ENCODE data around the gene RPS6KA2. TPM values are rescaled to one million over a fixed set of nuclear protein-coding genes. Genes with fewer than 3 reads are reported as not detected.

The RPS6KA2 gene
- total and polyA plus RNA-seq, 2 donors (not counting 1 experiment from before 2014, with no cell fraction given): 2.2 to 16.0 TPM

DNA sequence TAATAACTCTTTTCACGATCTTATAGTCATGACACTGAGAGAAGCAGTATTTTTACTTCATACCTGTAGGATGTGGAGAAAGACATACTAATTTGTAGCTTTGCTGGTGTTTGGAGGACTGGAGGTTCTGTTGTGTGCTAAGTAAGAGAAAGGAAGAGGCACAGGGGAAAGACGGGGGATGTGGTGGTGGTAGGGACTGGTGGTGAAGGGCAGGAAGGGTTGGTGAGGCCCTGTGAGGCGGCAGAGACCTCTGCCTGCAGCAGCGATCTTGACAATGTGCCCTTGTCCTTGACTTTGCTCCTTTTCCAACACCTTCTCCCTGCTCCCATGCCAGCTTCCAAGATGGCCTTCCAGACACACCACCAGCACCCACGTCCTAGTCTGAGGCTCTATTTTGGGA, 211.7 kb downstream of the RPS6KA2 start:
- ChIA-PET POLR2A (no interaction called here), CTCF (no interaction called here)
- Mint-ChIP-seq H3K27ac (no peak overlapping the region), H3K4me3 (no peak overlapping the region), H3K27me3 (no peaks in the 10 kb centered on the region), H3K9me3 (ENCODE audit: insufficient read depth) (peaks cover 10% of the 10 kb centered on the region), H3K4me1 (peaks cover 6% of the 10 kb centered on the region)
- H3K9me3 ChIP-seq (ENCODE audit: control extremely low read depth in 1 of 3, control insufficient read depth in 2 of 3, insufficient read depth in 1 of 3, low read length in 2 of 3): peaks cover 0 to 10% (median 0%) of the 10 kb centered on the region in 3 donors
- H3K27ac ChIP-seq (ENCODE audit: low read length in 2 of 2): no peak overlapping the region
- H3K27me3 ChIP-seq (replicated peaks in 1 of 4; ENCODE audit: control extremely low read depth in 1 of 4, control insufficient read depth in 3 of 4, insufficient read depth in 4 of 4, low read length in 3 of 4): no peaks in the 10 kb centered on the region
- peaks cover 0 to 5% of the 10 kb centered on the region in 2 donors for H3K4me1 ChIP-seq (ENCODE audit: control insufficient read depth in 2 of 2, insufficient read depth in 2 of 2, low read length in 2 of 2)
- no peak for TF ChIP-seq EZH2 (IDR thresholded peaks at IDR 0.05; ENCODE audit: borderline replicate concordance, insufficient read depth, low read depth, low read length, poor library complexity, severe bottlenecking)
- TF ChIP-seq, protein P1, sequence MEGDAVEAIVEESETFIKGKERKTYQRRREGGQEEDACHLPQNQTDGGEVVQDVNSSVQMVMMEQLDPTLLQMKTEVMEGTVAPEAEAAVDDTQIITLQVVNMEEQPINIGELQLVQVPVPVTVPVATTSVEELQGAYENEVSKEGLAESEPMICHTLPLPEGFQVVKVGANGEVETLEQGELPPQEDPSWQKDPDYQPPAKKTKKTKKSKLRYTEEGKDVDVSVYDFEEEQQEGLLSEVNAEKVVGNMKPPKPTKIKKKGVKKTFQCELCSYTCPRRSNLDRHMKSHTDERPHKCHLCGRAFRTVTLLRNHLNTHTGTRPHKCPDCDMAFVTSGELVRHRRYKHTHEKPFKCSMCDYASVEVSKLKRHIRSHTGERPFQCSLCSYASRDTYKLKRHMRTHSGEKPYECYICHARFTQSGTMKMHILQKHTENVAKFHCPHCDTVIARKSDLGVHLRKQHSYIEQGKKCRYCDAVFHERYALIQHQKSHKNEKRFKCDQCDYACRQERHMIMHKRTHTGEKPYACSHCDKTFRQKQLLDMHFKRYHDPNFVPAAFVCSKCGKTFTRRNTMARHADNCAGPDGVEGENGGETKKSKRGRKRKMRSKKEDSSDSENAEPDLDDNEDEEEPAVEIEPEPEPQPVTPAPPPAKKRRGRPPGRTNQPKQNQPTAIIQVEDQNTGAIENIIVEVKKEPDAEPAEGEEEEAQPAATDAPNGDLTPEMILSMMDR (IDR thresholded peaks at IDR 0.05): no peak
- no peaks in the 10 kb centered on the region for H3K36me3 ChIP-seq (replicated peaks in 1 of 2; ENCODE audit: control extremely low read depth in 1 of 2, control insufficient read depth in 1 of 2, extremely low read depth in 1 of 2, insufficient read depth in 2 of 2, low read length in 1 of 2)
- H3K4me3 ChIP-seq (ENCODE audit: control extremely low read depth in 1 of 5, extremely low read depth in 1 of 5, insufficient read depth in 1 of 5, low read depth in 2 of 5, low read length in 4 of 5): no peak overlapping the region
- ATAC-seq (ENCODE audit: low read depth): no peak
- DNase-seq: no peak
- H3K79me2 ChIP-seq (ENCODE audit: control insufficient read depth, insufficient read depth, low read length): no peaks in the 10 kb centered on the region
- WGBS (ENCODE audit: insufficient coverage): 41% methylated on average over 4 of the region's 5 CpGs
- H2AFZ ChIP-seq (ENCODE audit: insufficient read depth, low read depth, low read length, poor library complexity, severe bottlenecking): no peak overlapping the region
- intact Hi-C loops (cut with micrococcal nuclease): no loop called here
- no peak overlapping the region for H3K4me2 ChIP-seq (replicated peaks; ENCODE audit: low read depth, low read length, poor library complexity, severe bottlenecking)
- no peaks in the 10 kb centered on the region for H4K20me1 ChIP-seq (ENCODE audit: control insufficient read depth, insufficient read depth, low read length, poor library complexity, severe bottlenecking)
- no peak overlapping the region for H3K9ac ChIP-seq (ENCODE audit: low read length)

GRCh38 chr6:166413491-166413951, 213.5 kb downstream of the RPS6KA2 start:
- 93% methylated on average over 14 of the region's 17 CpGs for WGBS (ENCODE audit: insufficient coverage)

More at GRCh38 chr6:166413491-166413951, 213.5 kb downstream of the RPS6KA2 start:
- peaks cover 0 to 8% of the 10 kb centered on the region in 2 donors for H3K4me1 ChIP-seq (ENCODE audit: control insufficient read depth in 2 of 2, insufficient read depth in 2 of 2, low read length in 2 of 2)
- no peaks in the 10 kb centered on the region for H3K36me3 ChIP-seq (replicated peaks in 1 of 2; ENCODE audit: control extremely low read depth in 1 of 2, control insufficient read depth in 1 of 2, extremely low read depth in 1 of 2, insufficient read depth in 2 of 2, low read length in 1 of 2)
- no peak overlapping the region for H3K4me2 ChIP-seq (replicated peaks; ENCODE audit: low read depth, low read length, poor library complexity, severe bottlenecking)
- H3K4me3 ChIP-seq (ENCODE audit: control extremely low read depth in 1 of 5, extremely low read depth in 1 of 5, insufficient read depth in 1 of 5, low read depth in 2 of 5, low read length in 4 of 5): no peak overlapping the region
- H3K9ac ChIP-seq (ENCODE audit: low read length): no peak overlapping the region
- CTCF ChIA-PET: no interaction called here
- no peak overlapping the region for H3K27ac ChIP-seq (ENCODE audit: low read length in 2 of 2)
- Mint-ChIP-seq H3K4me3 (no peak overlapping the region), H3K9me3 (ENCODE audit: insufficient read depth) (peaks cover 10% of the 10 kb centered on the region), H3K4me1 (peaks cover 12% of the 10 kb centered on the region), H3K27ac (no peak overlapping the region), H3K27me3 (no peaks in the 10 kb centered on the region)
- no peak for TF ChIP-seq EZH2 (IDR thresholded peaks at IDR 0.05; ENCODE audit: borderline replicate concordance, insufficient read depth, low read depth, low read length, poor library complexity, severe bottlenecking)
- TF ChIP-seq, protein P1 (IDR thresholded peaks at IDR 0.05): no peak
- H4K20me1 ChIP-seq (ENCODE audit: control insufficient read depth, insufficient read depth, low read length, poor library complexity, severe bottlenecking): no peaks in the 10 kb centered on the region
- ATAC-seq (ENCODE audit: low read depth) (no peak), DNase-seq (no peak)
- peaks cover 0 to 10% (median 0%) of the 10 kb centered on the region in 3 donors for H3K9me3 ChIP-seq (ENCODE audit: control extremely low read depth in 1 of 3, control insufficient read depth in 2 of 3, insufficient read depth in 1 of 3, low read length in 2 of 3)
- intact Hi-C loops (cut with micrococcal nuclease): no loop called here
- no peaks in the 10 kb centered on the region for H3K79me2 ChIP-seq (ENCODE audit: control insufficient read depth, insufficient read depth, low read length)
- H3K27me3 ChIP-seq (replicated peaks in 1 of 4; ENCODE audit: control extremely low read depth in 1 of 4, control insufficient read depth in 3 of 4, insufficient read depth in 4 of 4, low read length in 3 of 4): no peaks in the 10 kb centered on the region
- no peak overlapping the region for H2AFZ ChIP-seq (ENCODE audit: insufficient read depth, low read depth, low read length, poor library complexity, severe bottlenecking)
- POLR2A ChIA-PET: no interaction called here

Data from B cell (primary cell).